Vagina (tissue), 2 donors: Measurements from ENCODE around the gene ITM2A. TPM values are rescaled to one million over a fixed set of nuclear protein-coding genes. Genes with fewer than 3 reads are reported as not detected.

ENCODE experiments used
- DNase-seq, 2 donors: peaks; one replicate each; pipeline ENCODE4 v3.0.0-alpha.2; 2017; ENCODE audit errors: extremely low spot score in 2 of 2
- H3K27ac ChIP-seq: fragments of 200-600 bp; sonication (generic); one replicate; pipeline ENCODE4 v1.5.1; 2019
- H3K27me3 ChIP-seq: fragments of 200-600 bp; sonication (generic); one replicate; pipeline ENCODE4 v1.5.1; 2019
- H3K36me3 ChIP-seq, 2 donors: fragments of 200-600 bp; sonication (generic); one replicate each; pipeline ENCODE4 v1.5.1; 2017 to 2019
- H3K4me1 ChIP-seq: fragments of 200-600 bp; sonication (generic); one replicate; pipeline ENCODE4 v1.5.1; 2019
- H3K4me3 ChIP-seq, 2 donors: fragments of 200-600 bp; sonication (generic); 1 replicate in 1 of 2; 2 replicates in 1 of 2; pipeline ENCODE4 v1.5.1; 2016 to 2019
- H3K9me3 ChIP-seq: fragments of 200-600 bp; sonication (generic); one replicate; pipeline ENCODE4 v1.5.1; 2019
- POLR2A ChIP-seq, 2 donors: fragments of 450-650 bp; IDR thresholded peaks; one replicate each; pipeline ENCODE4 v1.6.1; 2017; ENCODE audit warnings: antibody characterized with exemption in 2 of 2, mild to moderate bottlenecking in 2 of 2, moderate library complexity in 2 of 2
- POLR2AphosphoS5 ChIP-seq, 2 donors: sonication (generic); formaldehyde crosslinking; IDR thresholded peaks; one replicate each; pipeline ENCODE4 v1.9.0; 2017; ENCODE audit warnings: antibody characterized with exemption in 2 of 2, mild to moderate bottlenecking in 2 of 2, low read depth in 1 of 2; ENCODE audit not compliant: insufficient read depth in 1 of 2
- intact Hi-C: fragments of 100-400 bp; cut with DNase I; formaldehyde crosslinking; loops from one replicate; pipeline ENCODE4 v1.15.1; 2023
- total RNA-seq: library from RNA; depleted of rRNA; stranded (reverse); fragments of >200 nt; gene quantifications from one replicate; pipeline ENCODE4 v1.2.3, GENCODE V29; 2016
- TF ChIP-seq, protein P1 (sequence below), 3 experiments: fragments of 450-650 bp in 2 of 3; fragments of 200-600 bp in 1 of 3; sonication (generic) in 1 of 3; IDR thresholded peaks; one replicate each; pipeline ENCODE4 v1.5.1; 2017 to 2019; ENCODE audit warnings: antibody characterized with exemption in 3 of 3, mild to moderate bottlenecking in 2 of 3, moderate library complexity in 2 of 3

The ITM2A gene
- total RNA-seq, 1 donor from 2014 or later, result 89.4 TPM

GRCh38 chrX:79371101-79371500, 4.0 kb upstream of the ITM2A start:
- no peaks in the 10 kb centered on the region for H3K4me1 ChIP-seq
- no peaks in the 10 kb centered on the region for H3K36me3 ChIP-seq
- no peak overlapping the region for H3K4me3 ChIP-seq
- no peaks in the 10 kb centered on the region for H3K27me3 ChIP-seq
- DNase-seq, result no peak
- intact Hi-C loops, result no loop called here
- no peaks in the 10 kb centered on the region for H3K9me3 ChIP-seq
- H3K27ac ChIP-seq, result no peak overlapping the region
- TF ChIP-seq, protein P1, sequence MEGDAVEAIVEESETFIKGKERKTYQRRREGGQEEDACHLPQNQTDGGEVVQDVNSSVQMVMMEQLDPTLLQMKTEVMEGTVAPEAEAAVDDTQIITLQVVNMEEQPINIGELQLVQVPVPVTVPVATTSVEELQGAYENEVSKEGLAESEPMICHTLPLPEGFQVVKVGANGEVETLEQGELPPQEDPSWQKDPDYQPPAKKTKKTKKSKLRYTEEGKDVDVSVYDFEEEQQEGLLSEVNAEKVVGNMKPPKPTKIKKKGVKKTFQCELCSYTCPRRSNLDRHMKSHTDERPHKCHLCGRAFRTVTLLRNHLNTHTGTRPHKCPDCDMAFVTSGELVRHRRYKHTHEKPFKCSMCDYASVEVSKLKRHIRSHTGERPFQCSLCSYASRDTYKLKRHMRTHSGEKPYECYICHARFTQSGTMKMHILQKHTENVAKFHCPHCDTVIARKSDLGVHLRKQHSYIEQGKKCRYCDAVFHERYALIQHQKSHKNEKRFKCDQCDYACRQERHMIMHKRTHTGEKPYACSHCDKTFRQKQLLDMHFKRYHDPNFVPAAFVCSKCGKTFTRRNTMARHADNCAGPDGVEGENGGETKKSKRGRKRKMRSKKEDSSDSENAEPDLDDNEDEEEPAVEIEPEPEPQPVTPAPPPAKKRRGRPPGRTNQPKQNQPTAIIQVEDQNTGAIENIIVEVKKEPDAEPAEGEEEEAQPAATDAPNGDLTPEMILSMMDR (IDR thresholded peaks at IDR 0.05), result no peak
- TF ChIP-seq POLR2A (IDR thresholded peaks at IDR 0.05), result no peak
- no peak for TF ChIP-seq POLR2AphosphoS5 (IDR thresholded peaks at IDR 0.05; ENCODE audit: insufficient read depth in 1 of 2, low read depth in 1 of 2)

DNA sequence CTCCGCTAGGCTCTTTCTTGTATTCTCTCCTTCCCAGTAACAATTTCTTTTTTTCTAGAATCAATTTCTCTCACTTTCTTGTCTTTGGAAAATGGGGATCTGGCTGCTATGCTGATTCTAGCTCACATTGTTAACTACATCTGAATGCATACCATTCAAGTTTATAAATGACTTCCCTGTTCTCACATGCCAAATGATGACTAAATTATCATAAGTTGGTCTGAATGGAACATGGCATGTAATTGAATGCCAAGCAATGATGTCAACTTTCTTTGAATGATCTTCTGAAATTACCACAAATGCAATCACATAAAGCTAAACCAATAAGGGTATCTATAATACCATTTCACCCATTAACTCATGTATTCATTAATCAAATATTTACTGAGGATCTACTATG, 2.7 kb upstream of the ITM2A start:
- TF ChIP-seq POLR2A (IDR thresholded peaks at IDR 0.05), result no peak
- TF ChIP-seq, protein P1 (IDR thresholded peaks at IDR 0.05), result no peak
- TF ChIP-seq POLR2AphosphoS5 (IDR thresholded peaks at IDR 0.05; ENCODE audit: insufficient read depth in 1 of 2, low read depth in 1 of 2), result no peak
- H3K4me1 ChIP-seq, result no peaks in the 10 kb centered on the region
- no peaks in the 10 kb centered on the region for H3K9me3 ChIP-seq
- intact Hi-C loops, result no loop called here
- H3K36me3 ChIP-seq, result no peaks in the 10 kb centered on the region
- H3K4me3 ChIP-seq, result no peak overlapping the region
- H3K27me3 ChIP-seq, result no peaks in the 10 kb centered on the region
- DNase-seq, result no peak
- H3K27ac ChIP-seq, result no peak overlapping the region

- no peak overlapping the region for H3K4me3 ChIP-seq
Measured at GRCh38 chrX:79368441-79368840, 1.3 kb upstream of the ITM2A start.

DNA sequence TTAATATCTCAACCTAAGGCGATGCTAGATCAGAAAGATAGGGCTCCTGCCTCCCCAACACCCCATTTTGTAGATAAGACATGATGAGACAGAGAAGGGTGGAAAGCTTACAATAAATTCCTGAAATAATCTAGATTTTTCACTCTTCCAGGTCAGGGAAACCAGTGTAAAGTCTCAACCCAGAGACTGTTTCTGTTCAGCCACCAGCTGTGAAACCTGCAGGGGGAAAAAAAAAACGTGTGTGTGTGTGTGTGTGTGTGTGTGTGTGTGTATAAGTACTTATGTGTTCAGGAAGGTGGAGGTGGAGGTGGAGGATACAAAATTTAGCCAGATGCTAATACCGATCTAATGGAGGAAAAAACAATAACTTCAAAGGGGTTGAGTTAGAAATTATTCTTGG, 773 bp upstream of the ITM2A start:
- TF ChIP-seq, protein P1 (IDR thresholded peaks at IDR 0.05), result no peak
- TF ChIP-seq POLR2A (IDR thresholded peaks at IDR 0.05) (no peak), POLR2AphosphoS5 (IDR thresholded peaks at IDR 0.05; ENCODE audit: insufficient read depth in 1 of 2, low read depth in 1 of 2) (no peak)
- intact Hi-C loops, result no loop called here
- H3K4me3 ChIP-seq, result no peak overlapping the region
- no peaks in the 10 kb centered on the region for H3K4me1 ChIP-seq
- no peak for DNase-seq
- H3K36me3 ChIP-seq, result no peaks in the 10 kb centered on the region
- H3K9me3 ChIP-seq, result no peaks in the 10 kb centered on the region
- no peak overlapping the region for H3K27ac ChIP-seq
- H3K27me3 ChIP-seq, result no peaks in the 10 kb centered on the region

More at GRCh38 chrX:79368441-79368840, 1.3 kb upstream of the ITM2A start:
- Histone ChIP-seq H3K27ac (no peak overlapping the region), H3K36me3 (no peaks in the 10 kb centered on the region), H3K9me3 (no peaks in the 10 kb centered on the region), H3K4me1 (no peaks in the 10 kb centered on the region), H3K27me3 (no peaks in the 10 kb centered on the region)
- TF ChIP-seq, protein P1 (IDR thresholded peaks at IDR 0.05), result no peak
- TF ChIP-seq POLR2A (IDR thresholded peaks at IDR 0.05), result no peak
- no peak for TF ChIP-seq POLR2AphosphoS5 (IDR thresholded peaks at IDR 0.05; ENCODE audit: insufficient read depth in 1 of 2, low read depth in 1 of 2)
- intact Hi-C loops, result no loop called here
- no peak for DNase-seq

- TF ChIP-seq, protein P1 (IDR thresholded peaks at IDR 0.05), result no peak
- no peak for TF ChIP-seq POLR2AphosphoS5 (IDR thresholded peaks at IDR 0.05; ENCODE audit: insufficient read depth in 1 of 2, low read depth in 1 of 2)
- TF ChIP-seq POLR2A (IDR thresholded peaks at IDR 0.05), result no peak
Measured at GRCh38 chrX:79366556-79366872, 620 bp downstream of the ITM2A start.

More at GRCh38 chrX:79366556-79366872, 620 bp downstream of the ITM2A start:
- no peaks in the 10 kb centered on the region for H3K36me3 ChIP-seq
- intact Hi-C loops, result no loop called here
- H3K27me3 ChIP-seq, result no peaks in the 10 kb centered on the region
- H3K27ac ChIP-seq, result peak overlapping the region; percentile 50
- peak overlapping the region; percentile 32 to 43 for H3K4me3 ChIP-seq
- H3K9me3 ChIP-seq, result no peaks in the 10 kb centered on the region
- no peak for DNase-seq
- no peaks in the 10 kb centered on the region for H3K4me1 ChIP-seq
